IMR-90 (cell line): ENCODE data around the gene ADGRD2. TPM values are rescaled to one million over a fixed set of nuclear protein-coding genes. Genes with fewer than 3 reads are reported as not detected.

Experiments used
- ATAC-seq: fragments of 200-7000 bp; cut with Tn5 transposase; 2 replicates; pipeline ENCODE4 v1.9.1; 2020; ENCODE audit warnings: low read depth, mild to moderate bottlenecking, moderate library complexity
- BruUV-seq: library from RNA; stranded (reverse); fragments of 400-500 nt; replicated peaks from 2 replicates; lab custom pipeline; 2021; lab: Mats Ljungman, UMichigan
- CTCF ChIA-PET: fragments of 300-600 bp; formaldehyde crosslinking; extraction: SDS; loops from one replicate; lab custom pipeline; 2021; ENCODE audit warnings: antibody characterized with exemption; lab: Yijun Ruan, JAX
- POLR2A ChIA-PET: fragments of 300-600 bp; sonication (Branson Sonifier 250); formaldehyde crosslinking; loops from one replicate; lab custom pipeline; 2022; ENCODE audit warnings: antibody characterized with exemption; ENCODE audit not compliant: unreplicated experiment; lab: Charles Lee
- DNase-seq: peaks from one replicate; pipeline ENCODE4 v3.0.0; 2013
- H2AFZ ChIP-seq: replicated peaks from 2 replicates; pipeline ENCODE3; 2013; ENCODE audit warnings: low read length, mild to moderate bottlenecking; ENCODE audit not compliant: poor library complexity
- H2AK5ac ChIP-seq: 2 replicates; pipeline ENCODE4 v1.6.1; 2013; ENCODE audit warnings: low read depth, low read length, inconsistent platforms
- H2AK9ac ChIP-seq: replicated peaks from 2 replicates; pipeline ENCODE3; 2013; ENCODE audit warnings: mild to moderate bottlenecking, low read depth, low read length, moderate library complexity; ENCODE audit not compliant: poor library complexity
- H2BK120ac ChIP-seq: 2 replicates; pipeline ENCODE4 v1.6.1; 2013; ENCODE audit warnings: low read depth, low read length, inconsistent platforms
- H2BK15ac ChIP-seq: 3 replicates; pipeline ENCODE4 v1.6.1; 2013; ENCODE audit warnings: low read depth, low read length, inconsistent platforms
- H2BK20ac ChIP-seq: 2 replicates; pipeline ENCODE4 v1.6.1; 2013; ENCODE audit warnings: low read depth, mild to moderate bottlenecking, inconsistent platforms, low read length, moderate library complexity
- H2BK5ac ChIP-seq: 2 replicates; pipeline ENCODE4 v1.6.1; 2013; ENCODE audit warnings: mild to moderate bottlenecking, low read depth, low read length, inconsistent platforms; ENCODE audit not compliant: poor library complexity, severe bottlenecking
- H3K14ac ChIP-seq: replicated peaks from 2 replicates; pipeline ENCODE4 v1.6.1; 2013; ENCODE audit warnings: low read depth, low read length, inconsistent platforms
- H3K18ac ChIP-seq: 2 replicates; pipeline ENCODE4 v1.6.1; 2013; ENCODE audit warnings: low read depth, low read length, control low read depth
- H3K23ac ChIP-seq: 2 replicates; pipeline ENCODE4 v1.6.1; 2013; ENCODE audit warnings: low read depth, low read length, inconsistent platforms
- H3K27ac ChIP-seq: 2 replicates; pipeline ENCODE4 v1.5.1; 2013; ENCODE audit warnings: mild to moderate bottlenecking, control low read depth, low read length; ENCODE audit not compliant: insufficient read depth
- H3K27me3 ChIP-seq: 2 replicates; pipeline ENCODE4 v1.6.1; 2013; ENCODE audit warnings: low read length; ENCODE audit not compliant: control insufficient read depth, insufficient read depth
- H3K36me3 ChIP-seq: 2 replicates; pipeline ENCODE4 v1.6.1; 2013; ENCODE audit warnings: low read length, mixed read lengths; ENCODE audit not compliant: control insufficient read depth, insufficient read depth
- H3K4ac ChIP-seq: 2 replicates; pipeline ENCODE4 v1.6.1; 2013; ENCODE audit warnings: low read depth, low read length, inconsistent platforms
- H3K4me1 ChIP-seq: 2 replicates; pipeline ENCODE4 v1.6.1; 2013; ENCODE audit warnings: low read length, mixed read lengths; ENCODE audit not compliant: control insufficient read depth, insufficient read depth
- H3K4me2 ChIP-seq: 2 replicates; pipeline ENCODE4 v1.6.1; 2013; ENCODE audit warnings: low read depth, mild to moderate bottlenecking, control low read depth, low read length, moderate library complexity
- H3K4me3 ChIP-seq: 2 replicates; pipeline ENCODE4 v1.5.1; 2013; ENCODE audit warnings: low read depth, mild to moderate bottlenecking, control low read depth, low read length, moderate library complexity; ENCODE audit not compliant: insufficient read depth
- H3K56ac ChIP-seq: 2 replicates; pipeline ENCODE4 v1.6.1; 2013; ENCODE audit warnings: low read length, inconsistent platforms; ENCODE audit not compliant: insufficient read depth; ENCODE audit errors: extremely low read depth
- H3K79me1 ChIP-seq, 2 experiments: 2 replicates each; pipeline ENCODE4 v1.6.1; 2013; ENCODE audit warnings: low read length in 2 of 2, inconsistent platforms in 1 of 2, low read depth in 1 of 2
- H3K9ac ChIP-seq: 2 replicates; pipeline ENCODE4 v1.6.1; 2013; ENCODE audit warnings: low read depth, low read length, control low read depth
- H3K9me1 ChIP-seq: 2 replicates; pipeline ENCODE4 v1.6.1; 2013; ENCODE audit warnings: low read length, inconsistent platforms; ENCODE audit not compliant: insufficient read depth
- H3K9me3 ChIP-seq: 2 replicates; pipeline ENCODE4 v1.6.1; 2013; ENCODE audit warnings: low read length; ENCODE audit not compliant: control insufficient read depth, insufficient read depth
- H4K20me1 ChIP-seq: 2 replicates; pipeline ENCODE4 v1.6.1; 2013; ENCODE audit warnings: low read length, inconsistent platforms; ENCODE audit not compliant: insufficient read depth
- H4K5ac ChIP-seq: 2 replicates; pipeline ENCODE4 v1.6.1; 2013; ENCODE audit warnings: mild to moderate bottlenecking, low read depth, low read length, control low read depth
- H4K8ac ChIP-seq, 2 experiments: 2 replicates each; pipeline ENCODE4 v1.6.1; 2013; ENCODE audit warnings: low read depth in 2 of 2, low read length in 2 of 2, control low read depth in 1 of 2, inconsistent platforms in 1 of 2
- H4K91ac ChIP-seq: 2 replicates; pipeline ENCODE4 v1.6.1; 2013; ENCODE audit warnings: low read depth, low read length, inconsistent platforms; ENCODE audit not compliant: insufficient read depth
- BHLHE40 ChIP-seq: fragments of 150-350 bp; IDR thresholded peaks from 2 replicates; pipeline ENCODE4 v1.6.1; 2016; ENCODE audit warnings: mild to moderate bottlenecking, low read depth, low read length
- CEBPB ChIP-seq: IDR thresholded peaks from 2 replicates; pipeline ENCODE4 v1.6.1; 2012; ENCODE audit warnings: low read depth, low read length, improper control_type of control experiment
- CHD1 ChIP-seq: IDR thresholded peaks from 2 replicates; pipeline ENCODE4 v1.6.1; 2012; ENCODE audit warnings: low read depth, low read length, improper control_type of control experiment
- FOS ChIP-seq: fragments of 150-350 bp; IDR thresholded peaks from 2 replicates; pipeline ENCODE4 v1.6.1; 2016; ENCODE audit warnings: low read depth, low read length
- MAFK ChIP-seq: IDR thresholded peaks from 2 replicates; pipeline ENCODE4 v1.6.1; 2012; ENCODE audit warnings: low read depth, low read length, improper control_type of control experiment
- MAZ ChIP-seq: IDR thresholded peaks from 2 replicates; pipeline ENCODE4 v1.6.1; 2012; ENCODE audit warnings: low read depth, mild to moderate bottlenecking, low read length, improper control_type of control experiment, moderate library complexity, borderline replicate concordance
- MXI1 ChIP-seq: IDR thresholded peaks from 2 replicates; pipeline ENCODE4 v1.6.1; 2012; ENCODE audit warnings: low read depth, mild to moderate bottlenecking, low read length, moderate library complexity, borderline replicate concordance
- NFE2L2 ChIP-seq: fragments of 150-350 bp; IDR thresholded peaks from 2 replicates; pipeline ENCODE4 v1.6.1; 2016; ENCODE audit warnings: low read depth, mild to moderate bottlenecking, low read length
- POLR2A ChIP-seq: IDR thresholded peaks from 2 replicates; pipeline ENCODE4 v1.6.1; 2012; ENCODE audit warnings: mild to moderate bottlenecking, low read depth, low read length
- RAD21 ChIP-seq: IDR thresholded peaks from 2 replicates; pipeline ENCODE4 v1.6.1; 2012; ENCODE audit warnings: low read length, improper control_type of control experiment
- RCOR1 ChIP-seq: IDR thresholded peaks from 2 replicates; pipeline ENCODE4 v1.6.1; 2012; ENCODE audit warnings: mild to moderate bottlenecking, low read length, improper control_type of control experiment; ENCODE audit not compliant: insufficient replicate concordance
- RFX5 ChIP-seq: IDR thresholded peaks from 2 replicates; pipeline ENCODE4 v1.8.0; 2012; ENCODE audit warnings: low read depth, mild to moderate bottlenecking, low read length, moderate library complexity
- SMC3 ChIP-seq: fragments of 150-350 bp; IDR thresholded peaks from 2 replicates; pipeline ENCODE4 v1.6.1; 2016; ENCODE audit warnings: low read depth, mild to moderate bottlenecking, antibody characterized with exemption, low read length, moderate library complexity
- USF2 ChIP-seq: fragments of 150-350 bp; IDR thresholded peaks from 2 replicates; pipeline ENCODE4 v1.6.1; 2017; ENCODE audit warnings: mild to moderate bottlenecking, antibody characterized with exemption, low read length, low read depth
- WGBS, 2 experiments: methylation state at CpG; one replicate each; pipeline versions ENCODE4 v1.1.5 to v1.1.7; 2013; ENCODE audit warnings: missing lambda C conversion rate in 2 of 2; ENCODE audit not compliant: insufficient read length in 1 of 2; ENCODE audit errors: extremely low coverage in 2 of 2; 5-methylcytosine and 5-hydroxymethylcytosine counted together
- dilution Hi-C: fragments of 300-500 bp; cut with HindIII; formaldehyde crosslinking; loops from one replicate; pipeline ENCODE4 v1.14.3; 2018; ENCODE audit warnings: low sequenced_read_pairs; ENCODE audit not compliant: unreplicated experiment
- in situ Hi-C: fragments of 300-500 bp; cut with MboI; formaldehyde crosslinking; loops from 3 replicates; pipeline ENCODE4 v1.14.3; 2019; ENCODE audit warnings: low sequenced_read_pairs, inconsistent platforms, mixed read lengths
- intact Hi-C: fragments of 100-400 bp; cut with micrococcal nuclease; formaldehyde crosslinking; loops from 2 replicates; pipeline ENCODE4 v1.10.0; 2022
- polyA plus RNA-seq, 3 experiments: library from polyadenylated mRNA; depleted of rRNA; stranded (reverse); fragments of >200 nt; gene quantifications; 2 replicates each; pipeline ENCODE4 v1.2.3, GENCODE V29; 2012; ENCODE audit warnings: low replicate concordance in 1 of 3
- total RNA-seq: library from RNA; depleted of rRNA; stranded (reverse); fragments of >200 nt; gene quantifications from 2 replicates; pipeline ENCODE4 v1.2.3, GENCODE V29; 2012
- TF ChIP-seq, protein P1 (sequence below): conservative IDR thresholded peaks from 2 replicates; pipeline ENCODE4 v1.5.1; 2012; ENCODE audit warnings: mild to moderate bottlenecking, low read depth, low read length, improper control_type of control experiment
- TF ChIP-seq, protein P2 (sequence below): fragments of 150-350 bp; IDR thresholded peaks from 2 replicates; pipeline ENCODE4 v1.6.1; 2016; ENCODE audit warnings: low read depth, mild to moderate bottlenecking, low read length, moderate library complexity, borderline replicate concordance

Gene ADGRD2
- total and polyA plus RNA-seq, 2 of the 4 experiments (the other 2 are of a cell fraction), result not detected

GRCh38 chr9:124496075-124496449, 45.8 kb downstream of the ADGRD2 start:
- BruUV-seq, result no TSS peak

More at GRCh38 chr9:124496075-124496449, 45.8 kb downstream of the ADGRD2 start:
- no peak overlapping the region for H3K9ac ChIP-seq
- H2BK5ac ChIP-seq, result no peak overlapping the region
- no CpG with 5 or more reads among the region's 3 CpGs for WGBS, 2 experiments
- peaks cover 84% of the 10 kb centered on the region for H3K27me3 ChIP-seq
- H4K5ac ChIP-seq, result no peak overlapping the region
- TF ChIP-seq MAZ (no peak), CEBPB (no peak), USF2 (no peak), SMC3 (no peak), BHLHE40 (no peak), MAFK (no peak), RFX5 (no peak), RCOR1 (no peak), NFE2L2 (no peak), CHD1 (no peak), POLR2A (no peak), RAD21 (no peak), MXI1 (no peak), FOS (no peak)
- TF ChIP-seq, protein P1, sequence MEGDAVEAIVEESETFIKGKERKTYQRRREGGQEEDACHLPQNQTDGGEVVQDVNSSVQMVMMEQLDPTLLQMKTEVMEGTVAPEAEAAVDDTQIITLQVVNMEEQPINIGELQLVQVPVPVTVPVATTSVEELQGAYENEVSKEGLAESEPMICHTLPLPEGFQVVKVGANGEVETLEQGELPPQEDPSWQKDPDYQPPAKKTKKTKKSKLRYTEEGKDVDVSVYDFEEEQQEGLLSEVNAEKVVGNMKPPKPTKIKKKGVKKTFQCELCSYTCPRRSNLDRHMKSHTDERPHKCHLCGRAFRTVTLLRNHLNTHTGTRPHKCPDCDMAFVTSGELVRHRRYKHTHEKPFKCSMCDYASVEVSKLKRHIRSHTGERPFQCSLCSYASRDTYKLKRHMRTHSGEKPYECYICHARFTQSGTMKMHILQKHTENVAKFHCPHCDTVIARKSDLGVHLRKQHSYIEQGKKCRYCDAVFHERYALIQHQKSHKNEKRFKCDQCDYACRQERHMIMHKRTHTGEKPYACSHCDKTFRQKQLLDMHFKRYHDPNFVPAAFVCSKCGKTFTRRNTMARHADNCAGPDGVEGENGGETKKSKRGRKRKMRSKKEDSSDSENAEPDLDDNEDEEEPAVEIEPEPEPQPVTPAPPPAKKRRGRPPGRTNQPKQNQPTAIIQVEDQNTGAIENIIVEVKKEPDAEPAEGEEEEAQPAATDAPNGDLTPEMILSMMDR, result no peak
- TF ChIP-seq, protein P2, sequence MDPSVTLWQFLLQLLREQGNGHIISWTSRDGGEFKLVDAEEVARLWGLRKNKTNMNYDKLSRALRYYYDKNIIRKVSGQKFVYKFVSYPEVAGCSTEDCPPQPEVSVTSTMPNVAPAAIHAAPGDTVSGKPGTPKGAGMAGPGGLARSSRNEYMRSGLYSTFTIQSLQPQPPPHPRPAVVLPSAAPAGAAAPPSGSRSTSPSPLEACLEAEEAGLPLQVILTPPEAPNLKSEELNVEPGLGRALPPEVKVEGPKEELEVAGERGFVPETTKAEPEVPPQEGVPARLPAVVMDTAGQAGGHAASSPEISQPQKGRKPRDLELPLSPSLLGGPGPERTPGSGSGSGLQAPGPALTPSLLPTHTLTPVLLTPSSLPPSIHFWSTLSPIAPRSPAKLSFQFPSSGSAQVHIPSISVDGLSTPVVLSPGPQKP, result no peak
- H4K8ac ChIP-seq, result no peak overlapping the region
- H4K20me1 ChIP-seq, result no peaks in the 10 kb centered on the region
- POLR2A ChIA-PET, result no interaction called here
- H3K36me3 ChIP-seq, result no peaks in the 10 kb centered on the region
- H2AFZ ChIP-seq, result no peak overlapping the region
- no peaks in the 10 kb centered on the region for H3K9me3 ChIP-seq
- intact Hi-C loops (no loop called here), dilution Hi-C loops (no loop called here), in situ Hi-C loops (no loop called here)
- no peak overlapping the region for H3K4me2 ChIP-seq
- no peak overlapping the region for H3K56ac ChIP-seq
- no peak overlapping the region for H2AK5ac ChIP-seq
- CTCF ChIA-PET, result no interaction called here
- H3K4me3 ChIP-seq, result no peak overlapping the region
- ATAC-seq (no peak), DNase-seq (no peak)
- H4K91ac ChIP-seq, result no peak overlapping the region
- H3K9me1 ChIP-seq, result no peaks in the 10 kb centered on the region
- no peak overlapping the region for H3K4ac ChIP-seq
- no peak overlapping the region for H3K23ac ChIP-seq
- H2AK9ac ChIP-seq, result no peak overlapping the region
- no peak overlapping the region for H2BK20ac ChIP-seq
- no peak overlapping the region for H2BK120ac ChIP-seq
- H3K18ac ChIP-seq, result no peak overlapping the region
- no peaks in the 10 kb centered on the region for H3K79me1 ChIP-seq
- H2BK15ac ChIP-seq, result no peak overlapping the region
- no peaks in the 10 kb centered on the region for H3K4me1 ChIP-seq
- no peak overlapping the region for H3K14ac ChIP-seq
- H3K27ac ChIP-seq, result no peak overlapping the region
